NCI-H82 treated with DMSO at 0.1 percent for 48 hours (cell line): ENCODE measurements around the gene CAMK1D.

Experiments
- DNase-seq: peaks from one replicate; lab custom pipeline; 2025; ENCODE audit not compliant: unreplicated experiment; lab: John Stamatoyannopoulos, UW

Gene CAMK1D

DNA sequence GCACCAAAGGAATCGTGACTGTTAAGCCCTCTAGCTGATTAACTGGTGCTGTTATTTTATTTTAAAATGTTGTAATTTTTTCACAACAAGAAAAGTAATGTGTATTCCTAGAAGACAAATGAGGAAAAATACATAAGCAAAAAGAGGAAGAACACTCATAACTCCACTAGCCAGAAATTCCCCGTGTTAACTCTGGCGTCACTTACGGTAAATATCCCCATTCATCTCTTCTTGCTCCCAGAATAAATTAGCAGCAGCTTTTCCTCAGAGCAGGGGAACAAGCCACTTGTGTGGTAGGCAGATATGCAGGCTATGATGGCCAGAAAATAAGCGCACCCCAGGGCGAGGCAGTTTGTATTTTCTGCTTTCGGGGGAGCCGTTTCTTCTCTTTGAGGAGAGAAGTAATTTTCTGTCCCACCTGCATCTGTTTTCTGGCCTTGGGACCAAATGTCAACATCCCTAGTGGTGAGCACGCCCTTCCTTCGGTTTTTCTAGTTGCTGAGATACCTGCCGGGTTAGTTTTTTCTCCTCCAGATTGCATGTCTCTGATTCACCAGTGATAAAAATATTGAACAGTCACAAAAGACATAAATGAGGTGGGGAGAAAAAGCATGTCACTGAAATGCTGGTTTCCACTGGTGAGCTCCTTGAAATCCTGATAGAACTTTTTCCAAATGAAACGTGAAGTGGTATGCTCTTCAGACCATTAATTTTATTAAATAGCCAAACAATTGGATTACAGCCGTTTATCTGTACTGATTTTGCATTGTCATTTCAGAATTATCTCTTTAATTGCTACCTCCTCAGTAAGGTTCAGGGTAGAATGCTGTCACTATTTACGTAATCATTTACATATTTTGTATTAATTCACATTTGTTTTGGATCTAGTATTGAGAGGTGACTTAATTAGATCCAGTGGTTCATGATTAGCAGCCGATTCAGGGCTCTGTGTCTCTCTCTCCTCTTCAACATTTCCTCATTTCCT lies 268.1 kb downstream of the CAMK1D start:
- DNase-seq: no peak

DNA sequence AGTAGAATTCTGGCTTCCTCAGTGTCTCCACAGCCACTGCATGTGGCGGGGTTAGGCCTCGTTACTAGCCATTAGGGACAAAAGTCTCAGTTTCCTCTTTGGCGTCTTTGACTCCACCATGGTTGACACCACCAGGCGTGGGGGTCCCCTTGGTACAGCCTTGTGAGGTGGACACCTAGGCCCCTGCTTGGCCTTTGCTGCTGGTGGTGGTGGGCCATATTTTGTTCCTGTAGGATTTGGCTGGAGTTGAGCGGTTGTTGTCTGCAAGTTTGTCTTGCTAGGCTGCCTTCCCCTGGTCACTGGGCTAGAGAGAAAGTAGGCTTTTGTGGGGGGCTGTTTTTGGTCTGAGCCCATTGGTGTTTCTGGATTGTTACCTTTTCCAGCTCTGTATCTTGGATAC lies 272.7 kb downstream of the CAMK1D start:
- no peak for DNase-seq

DNA sequence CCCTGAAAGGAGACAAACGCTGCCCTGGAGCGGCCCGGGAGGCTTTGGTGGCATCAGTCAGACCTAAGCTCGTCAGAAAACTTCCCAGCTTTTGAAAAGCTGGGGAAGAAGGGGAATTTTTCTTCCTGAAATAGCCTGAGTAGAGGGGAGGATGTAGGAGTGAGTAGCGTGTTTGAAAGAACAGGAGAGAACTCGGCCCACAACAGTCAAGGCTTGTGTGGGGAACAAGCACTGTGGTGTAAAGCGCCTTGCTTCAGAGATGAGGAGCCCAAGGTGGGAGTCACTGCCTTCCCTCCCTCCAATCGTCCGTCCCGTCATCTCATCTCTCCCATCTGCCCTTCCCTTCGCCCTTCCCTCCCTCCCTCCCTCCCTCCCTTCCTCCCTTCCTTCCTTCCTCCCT lies 273.3 kb downstream of the CAMK1D start:
- no peak for DNase-seq

DNA sequence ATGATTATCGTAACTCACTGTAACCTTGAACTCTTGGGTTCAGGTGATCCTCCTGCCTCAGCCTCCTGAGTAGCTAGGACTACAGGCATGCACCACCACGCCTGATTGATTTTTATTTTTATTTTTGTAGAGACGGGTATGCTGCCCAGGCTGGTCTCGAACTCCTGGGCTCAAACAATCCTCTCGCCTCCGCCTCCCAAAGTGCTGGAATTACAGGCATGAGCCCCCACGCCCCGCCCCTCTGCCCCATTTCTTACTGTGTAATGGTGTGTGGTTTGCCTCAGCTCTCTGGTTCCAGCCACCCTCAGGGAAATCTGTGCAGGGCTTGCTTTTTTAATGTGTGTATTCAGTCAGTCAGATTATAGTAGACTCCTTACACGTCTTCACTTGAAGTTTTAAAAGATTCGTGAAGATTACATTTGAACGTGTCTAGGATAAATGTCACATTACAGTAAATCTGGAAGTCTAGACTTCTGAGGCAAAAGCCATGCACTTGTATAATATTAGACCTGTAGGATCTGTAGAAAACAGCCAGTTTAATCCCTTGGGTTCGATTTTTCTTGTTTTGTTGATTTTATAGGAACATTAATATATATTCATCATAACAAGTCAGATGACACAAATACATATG lies 276.2 kb downstream of the CAMK1D start:
- DNase-seq: no peak

DNA sequence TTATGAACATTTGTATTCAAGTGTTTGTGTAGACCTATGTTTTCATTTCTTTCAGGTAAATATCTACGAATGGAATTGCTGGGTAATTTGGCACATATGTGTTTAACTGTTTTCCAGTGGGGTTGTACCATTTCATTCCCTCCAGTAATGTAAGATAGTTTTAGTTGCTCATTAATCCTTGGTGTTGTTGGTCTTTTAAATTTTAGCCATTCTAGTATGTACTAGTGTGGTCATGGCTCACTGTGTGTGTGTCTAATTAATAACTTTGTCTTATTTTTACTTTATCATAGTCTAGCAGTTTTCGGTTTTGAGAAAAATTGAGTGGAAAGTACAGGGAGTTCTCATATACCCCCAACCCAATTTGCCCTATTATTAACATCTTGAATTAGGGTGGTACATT lies 278.8 kb downstream of the CAMK1D start:
- no peak for DNase-seq

DNA sequence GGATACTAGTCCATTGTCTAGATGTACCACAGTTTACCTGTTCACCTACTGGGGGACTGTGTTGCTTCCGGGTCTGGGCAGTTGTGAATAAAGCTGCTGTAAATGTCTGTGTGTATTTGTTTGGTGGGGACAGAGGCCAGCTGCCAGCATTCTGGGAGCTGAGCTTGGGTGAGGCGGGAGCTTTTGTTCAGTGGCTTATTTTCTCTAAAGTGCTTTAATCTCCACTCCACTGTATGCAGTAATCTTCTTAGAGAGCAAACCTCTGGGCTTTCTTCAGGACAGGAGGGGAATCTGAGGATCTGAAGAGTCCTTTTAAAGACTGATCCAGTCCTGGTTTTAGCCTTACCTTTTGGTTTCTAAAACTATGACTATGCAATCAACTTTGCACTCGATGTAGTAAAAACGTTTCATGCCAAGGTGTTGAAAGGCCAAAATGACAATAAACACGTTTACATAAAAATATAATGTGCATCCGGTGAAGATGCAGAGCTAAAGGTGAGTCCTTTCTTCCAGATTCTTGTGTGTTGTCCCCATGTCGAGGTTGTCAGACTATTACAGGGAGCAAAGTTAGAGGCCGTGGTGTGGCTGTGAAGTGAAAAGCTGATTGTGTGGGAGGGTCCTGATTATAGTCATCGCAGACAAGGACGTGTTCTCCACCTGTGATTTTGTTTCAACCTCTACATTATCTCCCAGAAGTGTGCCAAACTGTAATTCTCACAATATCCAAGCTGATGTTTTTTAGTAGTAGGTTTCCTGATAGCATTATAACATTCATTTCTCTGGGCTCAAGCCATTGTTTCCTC lies 279.8 kb downstream of the CAMK1D start:
- DNase-seq: peak; percentile 93

DNA sequence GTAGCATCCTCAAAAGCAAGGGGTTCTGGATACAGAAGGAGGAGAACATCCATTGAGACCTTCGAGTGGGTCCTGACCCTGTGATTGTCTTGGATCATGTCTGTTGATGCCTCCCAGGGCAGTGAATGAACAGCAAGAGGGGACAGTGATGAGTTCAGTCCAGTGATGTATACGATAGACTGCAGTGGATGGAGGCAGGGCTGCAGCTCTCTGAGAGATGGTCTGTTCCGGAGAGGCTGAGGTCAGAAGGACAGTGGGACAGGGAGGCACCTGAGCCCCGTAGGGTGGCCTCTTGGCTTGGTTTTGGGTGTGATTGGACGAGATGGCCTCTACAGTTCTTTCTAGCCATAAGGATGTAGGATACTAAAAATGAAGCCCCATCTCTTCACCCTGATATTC lies 280.4 kb downstream of the CAMK1D start:
- DNase-seq: no peak

DNA sequence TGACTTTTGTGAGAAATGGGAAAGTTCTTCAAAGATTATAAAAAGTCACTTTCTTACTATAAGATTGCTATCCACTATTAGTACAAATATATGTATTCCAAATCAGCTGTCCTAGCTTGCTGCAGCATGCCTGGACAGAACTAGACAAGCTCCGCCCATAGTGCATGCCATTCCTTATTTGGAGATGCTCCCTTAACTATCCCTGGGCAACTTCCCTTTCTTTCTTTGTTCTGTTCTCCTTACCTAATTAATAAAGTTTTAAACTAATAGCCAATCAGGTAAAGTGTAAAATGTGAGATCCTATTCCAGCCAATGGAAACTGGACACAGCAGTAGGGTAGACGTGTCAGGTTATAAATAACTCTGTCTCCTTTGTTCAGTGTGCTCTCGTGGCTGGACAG lies 281.9 kb downstream of the CAMK1D start:
- DNase-seq: no peak

DNA sequence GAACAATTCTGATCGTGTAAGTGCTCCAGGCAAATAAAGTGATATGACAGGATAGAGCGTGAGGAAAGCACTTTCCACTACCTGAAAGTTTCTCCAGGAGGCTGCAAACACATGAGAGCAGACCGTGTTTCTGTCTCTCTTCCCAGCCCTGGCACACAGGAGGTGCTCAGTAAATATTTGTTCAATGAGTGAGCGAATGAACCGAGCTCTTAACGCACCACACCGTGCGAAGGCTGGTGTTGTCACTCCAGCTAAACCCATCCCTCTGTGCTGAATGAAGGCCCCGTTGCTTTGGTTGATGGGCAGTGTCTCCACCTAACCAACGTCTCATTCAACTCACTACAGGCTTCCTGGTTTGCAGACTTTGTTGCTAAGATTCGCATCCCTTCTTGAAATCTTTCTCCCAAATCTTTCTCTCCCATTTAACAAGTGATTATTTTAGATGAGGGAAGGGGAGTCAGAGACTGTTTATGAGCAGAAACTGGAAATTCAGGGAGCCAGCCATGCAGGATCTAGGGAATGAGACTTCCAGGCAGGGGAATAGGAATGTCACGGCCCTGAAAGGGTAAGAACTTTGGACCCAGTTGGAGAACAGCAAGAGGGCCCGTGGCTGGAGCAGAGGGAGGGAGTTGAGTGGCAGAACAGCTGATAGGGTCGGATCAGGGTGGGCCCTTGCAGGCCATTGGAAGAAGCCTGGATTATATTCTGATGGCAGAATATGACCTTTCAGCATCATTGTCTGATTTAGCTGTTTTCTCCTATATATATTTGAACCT lies 282.6 kb downstream of the CAMK1D start:
- no peak for DNase-seq

DNA sequence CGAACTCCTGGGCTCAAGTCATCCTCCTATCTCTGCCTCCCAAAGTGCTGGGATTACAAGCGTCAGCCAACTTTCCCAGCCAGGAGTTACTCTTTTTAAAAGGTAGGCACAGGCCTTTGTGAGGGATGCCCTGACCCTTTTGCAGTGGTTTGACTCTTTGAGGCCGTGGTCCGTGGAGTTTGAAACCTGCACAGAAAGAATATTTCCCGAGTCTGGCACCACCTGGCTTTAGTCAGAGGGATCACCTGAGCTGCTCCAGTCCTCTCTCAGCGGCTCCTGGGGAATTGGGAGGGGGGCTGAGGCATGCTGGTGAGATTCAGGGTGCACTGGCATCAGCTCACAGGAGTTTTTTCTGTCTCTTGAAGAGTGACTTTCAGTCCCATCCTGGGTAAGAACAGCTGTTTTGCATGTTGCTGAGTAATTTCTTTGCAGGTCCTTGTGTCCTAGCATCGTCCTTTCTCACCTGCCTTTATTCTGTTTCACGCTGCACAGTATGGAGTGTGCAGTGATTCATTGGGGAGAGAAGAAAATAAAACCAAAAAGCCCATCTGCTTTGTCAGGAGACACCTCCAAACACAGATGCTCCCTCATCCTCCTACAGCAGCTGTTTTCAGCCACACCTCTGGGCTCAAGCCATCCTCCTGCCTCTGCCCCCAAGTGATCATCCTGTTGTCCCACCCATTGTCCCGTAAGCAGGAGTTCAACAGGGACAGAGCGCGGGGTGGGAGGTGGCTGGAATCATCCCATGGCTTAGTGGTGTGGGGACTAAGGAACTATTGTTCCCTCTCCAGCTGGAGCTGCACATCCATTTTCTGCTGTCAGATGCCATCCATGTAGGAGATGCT lies 284.7 kb downstream of the CAMK1D start:
- DNase-seq: no peak

DNA sequence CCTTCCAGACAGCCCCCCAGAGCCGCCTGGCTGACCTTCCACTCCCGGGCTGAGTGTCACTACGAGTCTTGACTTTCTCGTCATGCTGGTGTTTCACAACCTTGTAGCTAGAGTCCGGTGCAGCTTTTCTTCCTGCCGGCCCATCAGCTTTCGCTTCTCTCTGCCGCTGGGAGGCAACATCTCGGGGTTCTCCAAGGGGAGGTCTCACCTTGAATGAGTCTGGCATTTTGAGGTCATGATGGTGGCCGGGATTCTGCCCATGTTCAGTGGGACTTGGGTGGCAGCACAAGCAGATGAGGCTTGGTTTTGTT lies 285.2 kb downstream of the CAMK1D start:
- DNase-seq: no peak

DNA sequence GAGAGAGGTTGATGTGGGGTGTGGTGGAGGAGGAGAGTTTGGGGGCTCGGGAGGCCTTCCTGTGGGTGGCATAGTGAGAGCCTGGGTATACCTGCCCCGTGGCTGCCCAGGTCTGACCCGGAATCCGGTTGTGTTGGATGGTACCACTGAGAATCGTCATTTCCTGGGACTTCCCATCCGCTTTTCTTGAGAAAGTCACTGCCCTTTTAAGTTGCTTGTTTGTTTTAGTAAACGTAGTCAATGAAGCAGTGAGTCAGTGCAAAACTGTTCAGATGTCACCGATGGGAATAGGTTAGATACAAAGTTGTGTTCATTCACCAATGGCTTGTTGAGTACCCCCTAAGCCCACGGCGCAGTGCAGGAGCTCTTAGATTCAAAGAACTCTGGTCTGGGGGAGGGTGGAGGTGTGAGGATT lies 285.8 kb downstream of the CAMK1D start:
- DNase-seq: no peak

DNA sequence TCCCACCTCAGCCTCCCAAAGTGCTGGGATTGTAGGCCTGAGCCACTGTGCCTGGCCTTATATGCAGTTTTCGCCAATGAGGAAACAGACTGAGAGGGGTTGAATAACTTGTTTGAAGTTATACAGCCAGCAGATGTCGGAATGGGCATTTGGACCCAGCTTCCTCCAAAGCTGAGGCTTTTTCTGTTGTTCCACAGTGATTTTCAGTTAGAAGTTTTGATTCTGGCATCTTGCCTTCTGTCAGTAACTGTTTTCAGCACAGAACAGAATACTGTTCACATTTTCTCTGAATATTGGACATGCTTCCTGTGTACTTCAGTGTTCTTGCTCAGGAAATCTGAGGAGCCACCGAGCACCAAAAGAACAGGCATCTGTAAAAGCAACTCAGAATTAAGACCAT lies 287.2 kb downstream of the CAMK1D start:
- no peak for DNase-seq

DNA sequence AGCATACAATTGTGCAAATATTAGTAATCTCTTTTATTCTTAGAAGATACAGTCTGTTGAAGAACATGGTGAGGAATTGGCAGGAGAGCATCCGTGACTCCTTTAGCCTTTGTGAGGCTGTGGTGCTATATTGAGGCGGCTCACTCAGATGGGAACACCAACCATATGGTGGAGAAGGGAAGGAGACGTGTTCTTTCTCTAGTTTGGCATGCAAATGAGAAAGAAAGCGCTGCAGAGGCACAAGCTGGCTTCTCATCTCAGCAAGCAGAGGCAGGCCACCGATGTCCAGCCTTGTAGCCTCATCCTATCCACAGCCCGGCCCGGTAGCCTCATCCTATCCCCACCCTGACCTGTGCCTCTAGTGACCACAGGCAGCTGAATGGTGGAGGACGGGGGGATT lies 288.3 kb downstream of the CAMK1D start:
- no peak for DNase-seq

DNA sequence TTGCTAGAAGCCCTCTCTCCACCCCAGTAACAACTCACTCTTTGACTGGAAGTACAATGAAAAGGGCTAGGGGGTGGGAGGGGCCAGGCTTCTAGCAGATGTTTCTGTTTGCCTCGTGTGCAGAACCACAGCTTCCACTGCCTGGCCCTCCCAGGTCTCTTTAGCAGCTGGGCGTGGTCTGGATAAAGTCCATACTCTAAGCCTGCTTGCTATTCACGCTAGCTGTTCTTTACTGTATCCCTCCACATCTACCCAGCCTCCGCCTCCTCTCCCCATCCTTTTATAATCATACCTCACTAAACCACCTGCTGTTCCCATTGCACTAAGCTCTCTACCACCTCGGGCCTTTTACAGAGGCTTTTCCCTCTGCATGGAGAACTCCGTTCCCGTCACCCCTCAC lies 288.8 kb downstream of the CAMK1D start:
- DNase-seq: peak; percentile 33

DNA sequence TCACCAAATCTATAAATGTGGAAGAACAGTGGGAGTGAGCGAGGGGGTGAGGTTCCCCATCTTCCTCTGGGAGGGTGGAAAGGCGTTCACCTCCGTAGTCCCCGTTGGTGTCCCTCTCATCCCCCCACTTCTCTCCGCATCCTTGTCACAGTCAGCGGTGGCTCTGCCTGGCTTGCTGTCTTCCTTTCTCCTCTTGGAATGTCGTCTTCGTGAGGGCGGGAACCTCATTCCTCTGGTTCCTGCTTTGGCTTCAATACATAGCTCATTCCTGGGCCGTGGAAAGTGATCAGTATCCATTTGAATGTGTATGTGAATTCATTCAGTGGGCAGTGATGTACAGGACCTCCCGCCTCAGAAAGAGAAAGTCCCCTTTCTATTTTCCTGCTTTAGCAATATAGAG lies 289.4 kb downstream of the CAMK1D start:
- no peak for DNase-seq

DNA sequence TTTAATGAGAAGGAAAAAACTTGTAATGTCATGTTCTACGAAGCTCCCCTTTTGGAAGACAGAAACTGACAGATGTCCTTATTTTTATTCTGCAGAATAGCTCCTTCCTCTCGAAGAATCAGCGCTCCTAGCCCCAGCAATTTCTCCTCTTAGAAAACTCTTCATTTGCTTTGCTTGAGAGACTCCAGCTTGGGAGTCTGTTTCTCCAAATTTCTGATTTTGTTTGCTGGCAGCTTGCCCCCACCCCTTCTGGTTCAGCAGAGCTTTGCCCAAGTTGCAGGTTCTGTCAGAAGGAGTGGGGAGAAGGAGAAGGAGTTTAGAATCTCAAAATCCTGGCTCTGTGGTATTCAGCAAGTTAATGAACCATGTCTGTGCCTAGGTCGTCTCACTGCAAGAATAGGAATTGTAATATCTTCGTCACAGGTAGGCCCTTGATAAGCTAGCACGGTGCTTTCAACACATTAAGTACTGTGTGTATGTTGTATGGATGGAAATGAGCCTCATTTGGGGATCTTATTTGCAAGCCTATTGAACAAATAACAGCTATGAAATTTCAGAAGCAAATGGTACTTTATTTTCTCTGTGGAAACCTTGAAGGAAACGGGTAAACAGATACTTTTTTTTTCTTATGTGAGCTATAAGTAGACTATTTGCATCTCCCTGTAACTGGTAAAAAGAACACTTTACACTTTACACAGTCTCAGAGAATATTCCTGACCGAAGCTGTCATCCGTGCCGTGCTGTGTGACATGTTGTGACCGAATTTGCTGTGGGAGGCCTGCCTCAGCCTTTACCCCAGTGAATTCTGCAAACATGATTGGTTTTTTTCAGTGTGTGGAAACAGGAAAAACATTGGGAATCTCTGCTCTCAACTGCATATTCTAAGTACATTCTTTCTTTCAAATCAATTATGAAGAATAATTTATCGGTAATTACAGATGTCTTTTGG lies 290.9 kb downstream of the CAMK1D start:
- no peak for DNase-seq

DNA sequence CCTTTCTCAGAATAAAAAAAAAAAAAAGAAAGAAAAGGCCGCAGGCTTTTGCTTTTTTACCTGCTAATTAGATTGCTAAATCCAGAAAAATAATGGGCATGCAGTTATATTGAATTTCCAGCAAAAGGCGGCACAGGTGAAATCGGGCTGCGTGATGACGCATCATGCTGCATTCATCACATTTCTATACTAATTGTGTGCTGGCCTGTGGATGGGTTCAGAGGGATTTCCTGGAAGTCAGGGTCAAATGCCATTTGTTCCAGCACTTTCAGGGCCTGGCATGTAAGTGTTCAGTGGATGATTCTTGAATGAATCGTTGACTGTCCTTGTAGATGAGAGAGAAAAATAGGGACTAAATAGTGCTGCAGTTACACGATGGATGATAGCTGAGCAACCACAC lies 292.7 kb downstream of the CAMK1D start:
- DNase-seq: no peak

DNA sequence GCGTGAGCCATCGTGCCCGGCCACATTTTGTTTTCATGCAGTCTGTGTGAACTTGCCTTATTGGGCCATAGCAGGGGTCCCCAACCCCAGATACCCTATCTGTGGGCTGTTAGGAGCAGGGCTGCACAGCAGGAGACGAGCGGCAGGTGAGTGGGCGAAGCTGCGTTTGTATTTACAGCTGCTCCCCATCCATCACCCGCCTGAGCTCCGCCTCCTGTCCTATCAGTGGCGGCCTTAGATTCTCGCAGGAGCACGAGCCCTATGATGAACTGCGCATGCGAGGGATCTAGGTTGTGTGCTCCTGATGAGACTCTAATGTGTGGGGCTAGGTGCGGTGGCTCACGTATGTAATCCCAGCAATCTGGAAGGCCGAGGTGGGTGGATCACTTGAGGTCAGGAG lies 293.9 kb downstream of the CAMK1D start:
- DNase-seq: no peak
